Femur (tissue), 1 donor: ENCODE measurements around the gene OCLN.
A peak's percentile ranks its signal among the peaks of the same experiment; 100 is the strongest.
"Not testable (repeated sequence)": the region's sequence is repeated elsewhere in the genome, so short reads cannot be mapped to it uniquely, and the experiment has no call there.

ENCODE experiments used
- DNase-seq: peaks from one replicate; pipeline ENCODE4 v3.0.0-alpha.2; 2017

The OCLN gene

GRCh38 chr5:69530561-69531405 lies 38.2 kb downstream of the OCLN start:
- no peak for DNase-seq

- DNase-seq = no peak
These were observed 38.8 kb downstream of the OCLN start for GRCh38 chr5:69531406-69531801.

GRCh38 chr5:69537911-69538310 lies 45.3 kb downstream of the OCLN start:
- not testable (repeated sequence) for DNase-seq

GRCh38 chr5:69538735-69539134 lies 46.1 kb downstream of the OCLN start:
- not testable (repeated sequence) for DNase-seq

GRCh38 chr5:69541347-69541746 lies 48.8 kb downstream of the OCLN start:
- not testable (repeated sequence) for DNase-seq

DNA sequence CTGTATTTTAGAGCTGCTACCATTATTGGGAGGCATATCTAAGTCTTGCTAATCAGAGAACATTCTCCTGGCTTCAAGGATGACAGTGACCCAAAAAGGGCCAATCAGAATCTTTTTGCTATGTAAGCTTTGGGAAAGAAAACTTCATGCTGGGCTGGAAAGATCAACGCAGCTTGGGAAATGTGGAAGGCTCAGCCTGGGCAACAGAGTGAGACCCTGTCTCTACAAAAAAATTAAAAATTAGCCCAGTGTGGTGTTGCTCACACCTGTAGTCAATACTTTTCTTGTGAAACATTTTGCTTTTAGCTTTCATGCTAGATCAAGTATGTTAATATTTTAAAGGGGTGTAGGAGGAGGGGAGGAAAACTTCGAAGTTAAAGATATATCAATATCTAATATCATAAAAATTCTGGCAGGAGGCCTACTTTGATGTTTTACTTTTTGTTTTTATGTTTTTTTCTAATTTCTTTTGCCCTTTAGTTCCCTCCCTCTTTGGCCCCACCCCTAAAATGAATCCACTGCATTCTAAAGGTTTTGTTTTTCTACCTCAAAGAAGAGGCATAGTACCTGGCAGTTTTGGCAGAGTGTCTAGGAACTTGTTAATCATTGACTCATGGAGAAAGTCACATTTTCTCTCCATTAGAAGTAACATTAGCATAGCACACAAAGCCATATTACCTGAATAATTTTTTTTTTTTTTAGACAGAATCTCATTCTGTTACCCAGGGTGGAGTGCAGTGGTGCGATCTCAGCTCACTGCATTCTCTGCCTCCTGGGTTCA lies 50.4 kb downstream of the OCLN start:
- not testable (repeated sequence) for DNase-seq

DNA sequence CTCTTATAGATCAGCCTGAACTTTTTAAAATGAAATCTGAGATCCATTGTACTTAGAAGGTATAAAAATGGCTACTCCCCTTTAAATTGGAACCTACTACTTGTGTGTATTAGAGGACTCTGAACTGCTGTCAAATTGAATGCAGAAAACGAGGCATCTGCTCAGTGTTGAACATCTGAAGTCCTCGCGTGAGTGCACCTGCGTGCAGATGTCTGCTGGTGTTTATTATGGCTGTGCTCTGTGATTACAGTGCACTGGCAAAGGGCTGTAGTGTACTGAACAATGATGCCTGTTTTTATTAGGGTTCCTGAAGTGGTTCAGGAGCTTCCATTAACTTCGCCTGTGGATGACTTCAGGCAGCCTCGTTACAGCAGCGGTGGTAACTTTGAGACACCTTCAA lies 52.0 kb downstream of the OCLN start:
- not testable (repeated sequence) for DNase-seq

DNA sequence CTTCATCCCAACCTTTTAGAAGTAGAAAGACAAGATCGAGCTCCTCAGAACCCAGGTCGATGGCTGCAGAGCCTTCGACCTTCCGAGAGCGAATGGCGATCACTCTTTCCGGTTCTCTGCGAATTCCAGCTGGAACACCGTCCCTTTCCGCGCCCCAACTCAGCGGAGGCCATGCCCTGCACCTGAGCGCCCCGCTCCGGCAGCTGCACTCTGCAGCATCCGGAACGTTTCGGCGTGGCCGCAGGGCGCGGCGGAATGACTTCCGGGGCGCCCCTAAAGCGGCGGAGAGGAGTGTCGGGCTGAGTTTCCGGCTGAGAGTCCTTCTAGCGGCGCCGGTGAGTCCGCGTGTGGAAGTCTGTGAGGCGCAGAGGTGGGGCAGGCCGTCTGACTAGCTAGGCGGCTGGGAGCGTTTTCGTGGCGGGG lies 67.3 kb downstream of the OCLN start, which contains the start of gene GTF2H2C:
GTF2H2C (plus strand) TSS at position 284 of the 423 bp plus-strand sequence. CDS start 4,942 bp downstream, outside the sequence.
- peak; percentile 79 for DNase-seq

- peak; percentile 1 for DNase-seq
These were observed 68.2 kb downstream of the OCLN start for GRCh38 chr5:69560587-69561431.

DNA sequence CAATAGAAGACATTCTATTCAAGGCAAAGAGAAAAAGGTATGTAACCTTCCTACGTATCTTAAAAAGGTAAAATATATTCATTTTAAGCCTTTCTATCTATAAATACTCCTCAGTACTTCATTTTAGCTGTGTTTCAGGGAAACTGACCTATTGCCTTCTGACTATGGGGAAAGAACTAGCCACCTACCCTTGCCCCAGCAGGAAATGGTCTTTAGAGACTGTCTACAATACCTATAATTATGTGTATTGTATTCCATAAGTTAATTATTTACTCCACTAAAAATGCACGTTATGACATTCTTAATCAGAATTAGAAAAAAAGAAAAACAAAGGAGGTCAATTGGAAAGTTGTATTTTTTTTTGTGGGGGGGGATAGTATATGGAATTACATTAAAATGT lies 73.6 kb downstream of the OCLN start:
- not testable (repeated sequence) for DNase-seq

GRCh38 chr5:69568072-69568471 lies 75.5 kb downstream of the OCLN start:
- not testable (repeated sequence) for DNase-seq

- DNase-seq = not testable (repeated sequence)
These were observed 90.8 kb downstream of the OCLN start for GRCh38 chr5:69583356-69583755.

DNA sequence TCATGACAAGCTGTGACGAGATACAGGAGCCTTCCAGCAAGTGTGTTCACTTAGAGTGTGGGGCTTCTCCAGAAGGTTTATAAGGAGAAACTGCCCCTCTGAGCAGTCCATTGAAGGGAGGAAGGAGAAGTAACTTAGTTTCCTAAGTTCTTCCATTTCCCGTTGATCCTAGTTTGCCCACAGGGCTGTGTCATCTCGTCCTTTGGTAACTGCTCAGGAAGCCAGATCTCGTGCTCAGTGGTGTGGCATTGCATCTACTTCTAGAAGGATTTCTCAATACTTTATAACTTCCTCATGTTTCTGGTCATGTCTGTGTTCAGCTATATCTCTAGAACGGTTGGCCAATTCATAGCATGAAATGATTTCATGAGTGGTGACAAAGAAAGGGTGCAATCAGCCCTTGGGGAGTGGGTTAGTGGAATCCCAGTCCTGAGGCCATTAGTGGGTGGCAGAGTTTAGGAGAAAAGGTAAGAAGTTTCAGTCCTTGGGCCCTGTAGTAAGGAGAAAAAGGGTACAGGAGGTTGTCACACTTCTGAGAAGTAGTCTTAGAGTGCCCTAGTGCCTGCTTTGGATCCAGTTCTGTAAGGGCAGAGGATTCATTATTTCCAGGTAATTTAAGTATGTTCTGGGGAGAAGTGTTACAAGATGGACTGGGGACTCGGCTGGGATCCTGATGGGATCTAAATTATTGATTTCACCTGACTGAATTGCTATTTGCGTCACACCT lies 103.7 kb downstream of the OCLN start:
- not testable (repeated sequence) for DNase-seq

DNA sequence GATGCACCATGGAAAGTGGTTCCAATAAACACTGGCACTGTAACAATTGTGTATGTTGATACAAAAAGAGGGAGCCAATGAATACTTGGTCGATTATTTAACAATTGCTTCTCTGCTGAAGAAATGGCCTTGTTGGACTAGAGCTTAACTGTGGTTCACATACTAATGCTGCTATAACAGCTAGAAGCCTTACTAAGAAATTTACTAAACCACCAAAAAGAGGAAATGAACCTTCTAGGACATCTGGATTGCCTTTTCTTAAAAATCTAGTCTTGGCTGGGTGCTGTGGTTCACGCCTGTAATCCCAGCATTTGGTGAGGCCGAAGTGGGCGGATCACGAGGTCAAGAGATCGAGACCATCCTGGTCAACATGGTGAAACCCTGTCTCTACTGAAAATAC lies 109.4 kb downstream of the OCLN start:
- not testable (repeated sequence) for DNase-seq

GRCh38 chr5:69606839-69607238 lies 114.2 kb downstream of the OCLN start:
- DNase-seq = not testable (repeated sequence)
